Measurements from ENCODE around the gene TUBA3C. TPM values are rescaled to one million over a fixed set of nuclear protein-coding genes. Genes with fewer than 3 reads are reported as not detected.

TUBA3C gene
- total RNA-seq, 2 donors from 2014 or later: not detected

DNA sequence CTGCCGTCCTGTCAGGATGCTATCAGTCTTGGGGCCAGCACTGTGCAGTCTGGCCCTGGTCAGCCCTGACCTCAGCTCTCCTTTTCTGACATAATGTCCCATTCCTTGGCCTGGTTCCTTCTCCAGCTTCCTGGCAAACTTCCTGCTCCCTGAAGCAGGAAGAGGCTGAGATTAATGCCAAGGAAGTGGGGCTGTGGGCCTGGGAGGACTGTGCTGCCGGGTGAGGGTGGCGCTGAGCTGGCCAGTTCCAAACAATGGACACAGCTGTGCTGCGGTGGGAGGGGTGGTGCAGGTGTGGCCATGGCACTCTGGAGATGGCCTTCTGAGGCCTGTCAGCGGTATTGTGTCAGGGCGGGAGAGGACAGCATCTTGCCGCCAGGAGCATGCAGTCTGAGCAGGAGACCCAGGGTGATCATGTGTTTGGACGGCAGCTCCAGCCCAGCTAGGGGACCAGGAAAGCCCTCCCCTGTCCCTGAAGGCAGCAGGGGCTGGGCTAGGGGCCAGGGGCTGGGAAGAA lies 30.9 kb downstream of the TUBA3C start:
- TF ChIP-seq, protein P1, sequence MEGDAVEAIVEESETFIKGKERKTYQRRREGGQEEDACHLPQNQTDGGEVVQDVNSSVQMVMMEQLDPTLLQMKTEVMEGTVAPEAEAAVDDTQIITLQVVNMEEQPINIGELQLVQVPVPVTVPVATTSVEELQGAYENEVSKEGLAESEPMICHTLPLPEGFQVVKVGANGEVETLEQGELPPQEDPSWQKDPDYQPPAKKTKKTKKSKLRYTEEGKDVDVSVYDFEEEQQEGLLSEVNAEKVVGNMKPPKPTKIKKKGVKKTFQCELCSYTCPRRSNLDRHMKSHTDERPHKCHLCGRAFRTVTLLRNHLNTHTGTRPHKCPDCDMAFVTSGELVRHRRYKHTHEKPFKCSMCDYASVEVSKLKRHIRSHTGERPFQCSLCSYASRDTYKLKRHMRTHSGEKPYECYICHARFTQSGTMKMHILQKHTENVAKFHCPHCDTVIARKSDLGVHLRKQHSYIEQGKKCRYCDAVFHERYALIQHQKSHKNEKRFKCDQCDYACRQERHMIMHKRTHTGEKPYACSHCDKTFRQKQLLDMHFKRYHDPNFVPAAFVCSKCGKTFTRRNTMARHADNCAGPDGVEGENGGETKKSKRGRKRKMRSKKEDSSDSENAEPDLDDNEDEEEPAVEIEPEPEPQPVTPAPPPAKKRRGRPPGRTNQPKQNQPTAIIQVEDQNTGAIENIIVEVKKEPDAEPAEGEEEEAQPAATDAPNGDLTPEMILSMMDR (IDR thresholded peaks at IDR 0.05): no peak
- no peaks in the 10 kb centered on the region for H3K36me3 ChIP-seq
- no peak overlapping the region for H3K4me3 ChIP-seq
- DNase-seq: no peak
- intact Hi-C loops (cut with DNase I): no loop called here
- H3K27me3 ChIP-seq: no peaks in the 10 kb centered on the region
- no peak overlapping the region for H3K27ac ChIP-seq
- H3K9me3 ChIP-seq: no peaks in the 10 kb centered on the region
- H3K4me1 ChIP-seq: no peaks in the 10 kb centered on the region
- H3K9ac ChIP-seq (ENCODE audit: low read depth in 2 of 2, low read length in 2 of 2): no peak overlapping the region

DNA sequence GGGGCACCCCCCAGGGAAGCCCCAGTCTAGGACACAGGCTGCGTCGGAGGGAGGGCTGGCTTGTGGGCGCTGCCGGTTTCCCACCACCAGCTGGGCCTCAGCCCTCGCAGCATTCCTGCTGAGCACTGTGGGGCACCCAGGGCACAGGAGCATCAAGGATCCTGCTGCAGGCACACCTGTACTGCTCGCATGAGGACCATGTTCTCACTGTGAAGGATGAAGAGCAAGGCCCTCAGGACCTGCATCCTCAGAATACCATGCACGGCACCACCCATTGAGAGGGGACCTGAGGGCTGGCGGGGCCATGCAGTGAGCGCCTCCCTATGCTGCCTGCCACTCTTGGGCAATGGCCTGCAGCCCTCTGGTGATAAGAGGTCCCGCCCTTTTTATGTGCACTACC lies 31.4 kb downstream of the TUBA3C start:
- no peak overlapping the region for H3K27ac ChIP-seq
- no peaks in the 10 kb centered on the region for H3K36me3 ChIP-seq
- no peaks in the 10 kb centered on the region for H3K9me3 ChIP-seq
- no peaks in the 10 kb centered on the region for H3K27me3 ChIP-seq
- intact Hi-C loops (cut with DNase I): no loop called here
- DNase-seq: no peak
- TF ChIP-seq, protein P1 (IDR thresholded peaks at IDR 0.05): no peak
- H3K4me1 ChIP-seq: no peaks in the 10 kb centered on the region
- H3K9ac ChIP-seq (ENCODE audit: low read depth in 2 of 2, low read length in 2 of 2): no peak overlapping the region
- H3K4me3 ChIP-seq: no peak overlapping the region

DNA sequence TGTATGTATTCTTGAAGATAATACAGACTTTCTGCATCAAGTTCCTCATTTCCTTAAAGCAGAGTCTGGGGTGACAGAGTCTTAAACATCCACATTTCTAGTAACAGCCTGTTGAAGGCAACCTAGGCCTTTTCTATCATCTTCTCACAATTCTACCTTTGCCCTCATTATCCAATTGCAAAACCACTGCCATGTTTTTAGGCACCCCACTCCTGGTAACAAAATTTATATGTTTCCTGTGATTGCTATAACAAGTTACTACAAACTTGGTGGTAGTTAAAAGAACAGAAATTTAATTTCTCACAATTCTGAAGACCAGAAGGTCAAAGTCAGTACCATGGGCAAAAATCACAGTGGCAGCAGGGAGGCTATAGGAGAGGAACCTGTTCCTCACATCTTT lies 33.1 kb downstream of the TUBA3C start:
- no peak for DNase-seq
- H3K9ac ChIP-seq (ENCODE audit: low read depth in 2 of 2, low read length in 2 of 2): no peak overlapping the region
- H3K4me3 ChIP-seq: no peak overlapping the region
- TF ChIP-seq, protein P1 (IDR thresholded peaks at IDR 0.05): no peak
- no peaks in the 10 kb centered on the region for H3K4me1 ChIP-seq
- no peaks in the 10 kb centered on the region for H3K36me3 ChIP-seq
- H3K27ac ChIP-seq: no peak overlapping the region
- H3K27me3 ChIP-seq: no peaks in the 10 kb centered on the region
- intact Hi-C loops (cut with DNase I): no loop called here
- H3K9me3 ChIP-seq: no peaks in the 10 kb centered on the region

Data from colonic mucosa (tissue), 4 donors.